ENCODE results near the gene ZNF282.

The ZNF282 gene

GRCh38 chr7:149175150-149175549 lies 20.2 kb upstream of the ZNF282 start:
- peaks cover 66% of the 10 kb centered on the region for H3K36me3 ChIP-seq (ENCODE audit: insufficient read depth, low read length)
- H3K9ac ChIP-seq (ENCODE audit: low read depth, low read length) = no peak overlapping the region
- H3K9me3 ChIP-seq (ENCODE audit: control insufficient read depth, insufficient read depth, low read length) = no peaks in the 10 kb centered on the region
- H3K4me1 ChIP-seq (ENCODE audit: insufficient read depth, low read length) = no peaks in the 10 kb centered on the region

- H3K4me1 ChIP-seq (ENCODE audit: insufficient read depth, low read length) = no peaks in the 10 kb centered on the region
- no peak overlapping the region for H3K9ac ChIP-seq (ENCODE audit: low read depth, low read length)
- H3K36me3 ChIP-seq (ENCODE audit: insufficient read depth, low read length) = peaks cover 57% of the 10 kb centered on the region
- no peaks in the 10 kb centered on the region for H3K9me3 ChIP-seq (ENCODE audit: control insufficient read depth, insufficient read depth, low read length)
Measured at GRCh38 chr7:149179241-149179640, 16.1 kb upstream of the ZNF282 start.

- peaks cover 50% of the 10 kb centered on the region for H3K36me3 ChIP-seq (ENCODE audit: insufficient read depth, low read length)
- no peaks in the 10 kb centered on the region for H3K9me3 ChIP-seq (ENCODE audit: control insufficient read depth, insufficient read depth, low read length)
- no peak overlapping the region for H3K9ac ChIP-seq (ENCODE audit: low read depth, low read length)
- H3K4me1 ChIP-seq (ENCODE audit: insufficient read depth, low read length) = no peaks in the 10 kb centered on the region
Measured at GRCh38 chr7:149180722-149181449, 14.5 kb upstream of the ZNF282 start.

- Histone ChIP-seq H3K4me1 (ENCODE audit: insufficient read depth, low read length) (no peaks in the 10 kb centered on the region), H3K9me3 (ENCODE audit: control insufficient read depth, insufficient read depth, low read length) (no peaks in the 10 kb centered on the region), H3K36me3 (ENCODE audit: insufficient read depth, low read length) (peaks cover 46% of the 10 kb centered on the region)
Measured at GRCh38 chr7:149181450-149181790, 13.9 kb upstream of the ZNF282 start.

GRCh38 chr7:149184274-149184673 lies 11.1 kb upstream of the ZNF282 start:
- peaks cover 25% of the 10 kb centered on the region for H3K36me3 ChIP-seq (ENCODE audit: insufficient read depth, low read length)
- H3K4me1 ChIP-seq (ENCODE audit: insufficient read depth, low read length) = no peaks in the 10 kb centered on the region
- no peaks in the 10 kb centered on the region for H3K9me3 ChIP-seq (ENCODE audit: control insufficient read depth, insufficient read depth, low read length)
- no peak overlapping the region for H3K9ac ChIP-seq (ENCODE audit: low read depth, low read length)

More at GRCh38 chr7:149181450-149181790, 13.9 kb upstream of the ZNF282 start:
- no peak overlapping the region for H3K9ac ChIP-seq (ENCODE audit: low read depth, low read length)

GRCh38 chr7:149188213-149188612 lies 7.1 kb upstream of the ZNF282 start:
- H3K9me3 ChIP-seq (ENCODE audit: control insufficient read depth, insufficient read depth, low read length) = no peaks in the 10 kb centered on the region
- no peaks in the 10 kb centered on the region for H3K4me1 ChIP-seq (ENCODE audit: insufficient read depth, low read length)
- no peak overlapping the region for H3K9ac ChIP-seq (ENCODE audit: low read depth, low read length)
- H3K36me3 ChIP-seq (ENCODE audit: insufficient read depth, low read length) = no peaks in the 10 kb centered on the region

GRCh38 chr7:149188637-149189259 lies 6.6 kb upstream of the ZNF282 start:
- no peak overlapping the region for H3K9ac ChIP-seq (ENCODE audit: low read depth, low read length)
- no peaks in the 10 kb centered on the region for H3K4me1 ChIP-seq (ENCODE audit: insufficient read depth, low read length)
- H3K36me3 ChIP-seq (ENCODE audit: insufficient read depth, low read length) = no peaks in the 10 kb centered on the region
- no peaks in the 10 kb centered on the region for H3K9me3 ChIP-seq (ENCODE audit: control insufficient read depth, insufficient read depth, low read length)

- Histone ChIP-seq H3K9me3 (ENCODE audit: control insufficient read depth, insufficient read depth, low read length) (no peaks in the 10 kb centered on the region), H3K9ac (ENCODE audit: low read depth, low read length) (no peak overlapping the region), H3K36me3 (ENCODE audit: insufficient read depth, low read length) (no peaks in the 10 kb centered on the region), H3K4me1 (ENCODE audit: insufficient read depth, low read length) (no peaks in the 10 kb centered on the region)
Measured at GRCh38 chr7:149191851-149192250, 3.5 kb upstream of the ZNF282 start.

- peaks cover 12% of the 10 kb centered on the region; the same call in 1 of the 2 replicates for H3K36me3 ChIP-seq (ENCODE audit: insufficient read depth, low read length)
- H3K9me3 ChIP-seq (ENCODE audit: control insufficient read depth, insufficient read depth, low read length) = no peaks in the 10 kb centered on the region
- H3K4me1 ChIP-seq (ENCODE audit: insufficient read depth, low read length) = no peaks in the 10 kb centered on the region; the same call in 1 of the 2 replicates
- H3K9ac ChIP-seq (ENCODE audit: low read depth, low read length) = peak overlapping the region; percentile 80
Measured at GRCh38 chr7:149194799-149195179, 557 bp upstream of the ZNF282 start.

- Histone ChIP-seq H3K9ac (ENCODE audit: low read depth, low read length) (peak overlapping the region; percentile 80), H3K9me3 (ENCODE audit: control insufficient read depth, insufficient read depth, low read length) (no peaks in the 10 kb centered on the region), H3K36me3 (ENCODE audit: insufficient read depth, low read length) (peaks cover 22% of the 10 kb centered on the region; the same call in 1 of the 2 replicates), H3K4me1 (ENCODE audit: insufficient read depth, low read length) (no peaks in the 10 kb centered on the region; the same call in 1 of the 2 replicates)
Measured at GRCh38 chr7:149196151-149196704, 882 bp downstream of the ZNF282 start.

- H3K9ac ChIP-seq (ENCODE audit: low read depth, low read length) = peak overlapping the region; percentile 80
- H3K9me3 ChIP-seq (ENCODE audit: control insufficient read depth, insufficient read depth, low read length) = no peaks in the 10 kb centered on the region
- peaks cover 22% of the 10 kb centered on the region; the same call in 1 of the 2 replicates for H3K36me3 ChIP-seq (ENCODE audit: insufficient read depth, low read length)
- H3K4me1 ChIP-seq (ENCODE audit: insufficient read depth, low read length) = no peaks in the 10 kb centered on the region; the same call in 1 of the 2 replicates
Measured at GRCh38 chr7:149196705-149197171, 1.4 kb downstream of the ZNF282 start.

- Histone ChIP-seq H3K9ac (ENCODE audit: low read depth, low read length) (no peak overlapping the region), H3K9me3 (ENCODE audit: control insufficient read depth, insufficient read depth, low read length) (no peaks in the 10 kb centered on the region), H3K4me1 (ENCODE audit: insufficient read depth, low read length) (no peaks in the 10 kb centered on the region; the same call in 1 of the 2 replicates), H3K36me3 (ENCODE audit: insufficient read depth, low read length) (peaks cover 24% of the 10 kb centered on the region; the same call in 1 of the 2 replicates)
Measured at GRCh38 chr7:149197675-149198074, 2.3 kb downstream of the ZNF282 start.

GRCh38 chr7:149198161-149198816 lies 2.9 kb downstream of the ZNF282 start:
- no peaks in the 10 kb centered on the region; the same call in 1 of the 2 replicates for H3K4me1 ChIP-seq (ENCODE audit: insufficient read depth, low read length)
- H3K9ac ChIP-seq (ENCODE audit: low read depth, low read length) = no peak overlapping the region
- H3K9me3 ChIP-seq (ENCODE audit: control insufficient read depth, insufficient read depth, low read length) = no peaks in the 10 kb centered on the region; the same call in 1 of the 2 replicates
- peaks cover 31% of the 10 kb centered on the region for H3K36me3 ChIP-seq (ENCODE audit: insufficient read depth, low read length)

GRCh38 chr7:149199234-149199995 lies 4.1 kb downstream of the ZNF282 start:
- Histone ChIP-seq H3K36me3 (ENCODE audit: insufficient read depth, low read length) (peaks cover 37% of the 10 kb centered on the region), H3K4me1 (ENCODE audit: insufficient read depth, low read length) (no peaks in the 10 kb centered on the region; the same call in 1 of the 2 replicates), H3K9me3 (ENCODE audit: control insufficient read depth, insufficient read depth, low read length) (no peaks in the 10 kb centered on the region; the same call in 1 of the 2 replicates), H3K9ac (ENCODE audit: low read depth, low read length) (no peak overlapping the region)

All from ES-I3 (cell line).